ENCODE data around the gene ANKRD29. TPM values are rescaled to one million over a fixed set of nuclear protein-coding genes. Genes with fewer than 3 reads are reported as not detected.

ANKRD29 gene
- total RNA-seq, 1 donor from 2014 or later, result 56.5 TPM

- Histone ChIP-seq H3K4me1 (no peaks in the 10 kb centered on the region), H3K27me3 (ENCODE audit: low read depth) (no peaks in the 10 kb centered on the region), H3K9me3 (no peaks in the 10 kb centered on the region), H3K4me3 (no peak overlapping the region), H3K27ac (no peak overlapping the region), H3K36me3 (no peaks in the 10 kb centered on the region)
- DNase-seq, result no peak
- TF ChIP-seq CTCF (IDR thresholded peaks at IDR 0.05), result no peak
- no peak for ATAC-seq
- intact Hi-C loops (cut with DNase I), result no loop called here
Observed at GRCh38 chr18:23595591-23595990, 67.1 kb downstream of the ANKRD29 start.

- Histone ChIP-seq H3K4me3 (no peak overlapping the region), H3K27ac (no peak overlapping the region), H3K27me3 (ENCODE audit: low read depth) (no peaks in the 10 kb centered on the region), H3K36me3 (no peaks in the 10 kb centered on the region), H3K9me3 (no peaks in the 10 kb centered on the region), H3K4me1 (no peaks in the 10 kb centered on the region)
- no peak for TF ChIP-seq CTCF (IDR thresholded peaks at IDR 0.05)
- peak; percentile 42 to 51 for ATAC-seq
- intact Hi-C loops (cut with DNase I), result no loop called here
- no peak for DNase-seq
Observed at GRCh38 chr18:23593720-23594119, 69.0 kb downstream of the ANKRD29 start.

- intact Hi-C loops (cut with DNase I), result no loop called here
- Histone ChIP-seq H3K27ac (no peak overlapping the region), H3K27me3 (ENCODE audit: low read depth) (no peaks in the 10 kb centered on the region), H3K4me1 (no peaks in the 10 kb centered on the region), H3K36me3 (no peaks in the 10 kb centered on the region), H3K4me3 (no peak overlapping the region), H3K9me3 (no peaks in the 10 kb centered on the region)
- no peak for TF ChIP-seq CTCF (IDR thresholded peaks at IDR 0.05)
- DNase-seq (no peak), ATAC-seq (no peak)
Observed at GRCh38 chr18:23592911-23593310, 69.8 kb downstream of the ANKRD29 start.

- TF ChIP-seq CTCF (IDR thresholded peaks at IDR 0.05), result no peak
- Histone ChIP-seq H3K4me3 (no peak overlapping the region), H3K27ac (no peak overlapping the region), H3K9me3 (no peaks in the 10 kb centered on the region), H3K36me3 (no peaks in the 10 kb centered on the region), H3K4me1 (peaks cover 7% of the 10 kb centered on the region), H3K27me3 (ENCODE audit: low read depth) (no peaks in the 10 kb centered on the region)
- intact Hi-C loops (cut with DNase I), result no loop called here
- DNase-seq, result no peak
- no peak for ATAC-seq
Observed at GRCh38 chr18:23591011-23591410, 71.7 kb downstream of the ANKRD29 start.

- Histone ChIP-seq H3K27ac (no peak overlapping the region), H3K4me1 (peaks cover 25% of the 10 kb centered on the region), H3K4me3 (no peak overlapping the region), H3K36me3 (no peaks in the 10 kb centered on the region), H3K27me3 (ENCODE audit: low read depth) (no peaks in the 10 kb centered on the region), H3K9me3 (no peaks in the 10 kb centered on the region)
- no peak for TF ChIP-seq CTCF (IDR thresholded peaks at IDR 0.05)
- DNase-seq (no peak), ATAC-seq (no peak)
- intact Hi-C loops (cut with DNase I), result loop anchor here (10.0 kb wide), 1 partner anchor 74 kb away; no protein-coding TSS in a partner anchor
Observed at GRCh38 chr18:23588836-23589560, 73.7 kb downstream of the ANKRD29 start.
